ENCODE data around the gene KLHL30.
"Not testable (repeated sequence)": the region's sequence is repeated elsewhere in the genome, so short reads cannot be mapped to it uniquely, and the experiment has no call there.

Gene KLHL30

DNA sequence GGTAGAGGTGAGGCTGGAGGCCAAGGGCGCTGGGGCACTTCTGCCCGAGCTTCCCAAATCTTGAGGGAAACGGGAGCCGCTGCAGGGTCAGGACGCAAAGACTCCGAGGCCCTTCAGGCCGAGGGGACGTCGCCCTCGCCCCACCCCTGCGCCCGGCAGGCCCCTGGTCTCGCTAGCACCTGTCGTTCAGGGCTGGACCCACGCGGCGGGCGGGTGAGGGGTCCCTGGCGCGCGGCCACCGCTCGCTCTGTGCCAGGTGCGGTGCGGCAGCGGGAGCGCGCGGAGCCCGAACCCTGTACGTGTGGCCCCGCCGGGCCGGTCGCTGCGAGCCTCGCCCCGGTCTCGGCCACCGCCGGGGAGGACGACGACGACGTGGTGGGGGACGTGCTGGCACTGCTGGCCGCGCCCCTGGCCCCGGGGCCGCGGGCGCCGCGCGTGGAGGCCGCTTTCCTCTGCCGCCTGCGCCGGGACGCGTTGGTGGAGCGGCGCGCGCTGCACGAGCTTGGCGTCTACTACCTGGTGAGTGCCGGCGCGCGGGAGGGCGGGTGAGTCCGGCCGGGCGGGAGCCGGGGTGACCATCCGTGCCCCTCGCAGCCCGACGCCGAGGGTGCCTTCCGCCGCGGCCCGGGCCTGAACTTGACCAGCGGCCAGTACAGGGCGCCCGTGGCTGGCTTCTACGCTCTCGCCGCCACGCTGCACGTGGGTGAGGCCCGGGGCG lies 25.2 kb downstream of the KLHL30 start:
- DNase-seq = no peak

DNA sequence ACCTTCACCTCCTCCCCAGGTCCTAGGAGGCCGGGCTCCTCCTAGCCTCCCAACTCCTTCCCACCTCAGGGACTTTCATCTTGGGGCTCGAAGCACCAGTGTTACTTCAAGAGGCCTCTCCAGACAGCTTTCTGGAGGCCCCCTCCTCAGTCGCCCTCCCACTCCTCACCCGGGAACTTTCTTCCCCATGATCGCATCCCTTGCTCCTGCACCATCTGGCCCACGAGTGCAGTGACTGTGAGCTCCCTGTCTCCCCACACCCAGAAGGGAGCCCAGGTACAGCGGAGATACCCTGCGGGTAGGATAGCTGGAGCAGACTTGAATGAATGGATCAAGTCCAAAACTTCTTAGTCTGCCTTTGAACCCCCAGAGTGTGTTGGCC lies 26.4 kb downstream of the KLHL30 start:
- DNase-seq = no peak

DNA sequence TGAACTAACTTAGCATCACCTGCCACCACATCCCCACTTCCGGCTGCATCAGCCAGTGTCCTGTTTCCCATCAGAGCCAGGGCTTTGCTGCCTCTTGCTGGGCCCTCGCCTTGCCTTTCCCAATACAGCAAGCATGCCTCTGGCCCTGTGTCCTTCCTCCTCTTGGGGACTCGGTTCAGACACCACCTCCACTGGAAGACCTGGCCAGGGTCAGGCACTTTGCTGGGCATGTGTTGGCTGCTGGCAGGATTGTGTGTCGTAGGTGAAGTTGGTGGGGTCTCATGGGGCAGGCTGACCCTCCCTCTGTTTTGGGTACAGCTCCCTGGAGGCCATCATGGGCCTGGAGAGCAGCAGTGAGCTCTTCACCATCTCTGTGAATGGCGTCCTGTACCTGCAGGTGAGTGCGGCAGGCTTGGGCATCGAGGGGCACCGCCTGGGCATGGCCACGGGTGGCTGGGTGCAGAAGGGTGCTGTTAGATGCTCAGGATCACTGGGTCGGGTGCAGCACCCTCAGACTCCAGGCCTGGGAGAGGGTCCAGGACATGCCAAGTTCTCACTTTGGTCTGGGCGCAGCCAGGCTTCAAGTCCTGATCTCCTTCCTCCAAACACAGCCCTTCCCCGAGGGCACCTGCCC lies 26.9 kb downstream of the KLHL30 start:
- DNase-seq = no peak

- DNase-seq = no peak
These were observed 28.2 kb downstream of the KLHL30 start for GRCh38 chr2:238166391-238167343.

DNA sequence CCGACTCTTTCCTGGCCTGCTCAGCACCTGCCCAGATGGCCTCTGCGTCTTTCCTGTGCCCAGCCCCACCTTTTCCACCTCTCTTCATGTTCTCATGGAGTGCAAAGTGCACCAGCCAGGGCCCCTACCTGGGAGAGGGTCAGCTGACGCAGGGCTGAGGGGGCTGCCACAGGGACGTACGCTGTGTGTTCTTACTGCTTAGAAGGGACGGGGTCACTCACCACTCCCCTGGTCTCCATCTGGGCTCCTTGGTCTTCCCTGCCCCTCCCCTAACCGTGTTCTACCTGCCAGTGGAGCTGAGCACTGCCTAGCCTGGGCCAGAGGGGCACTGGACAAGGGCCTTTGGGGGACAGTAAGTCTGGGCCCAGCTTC lies 28.9 kb downstream of the KLHL30 start:
- DNase-seq = no peak

DNA sequence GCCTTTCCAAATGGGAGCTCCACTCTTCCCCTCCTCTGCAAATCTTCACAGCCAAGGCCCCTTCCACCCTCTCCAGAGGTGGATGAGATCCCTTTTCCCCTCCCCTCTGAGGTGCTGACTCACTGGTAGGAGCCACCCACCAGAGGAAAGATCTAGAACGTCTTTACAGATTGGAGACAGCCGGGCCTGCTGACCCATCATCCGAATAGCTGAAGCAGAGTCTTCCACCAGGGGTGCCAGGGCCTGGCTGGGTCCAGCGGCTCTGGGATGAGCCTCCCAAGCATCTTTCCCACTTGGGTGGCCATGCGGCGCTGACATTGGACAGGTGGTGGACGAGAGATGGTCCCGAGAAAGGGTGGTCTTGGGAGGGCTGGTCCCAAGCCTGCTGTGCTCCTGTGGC lies 29.3 kb downstream of the KLHL30 start:
- DNase-seq = no peak

DNA sequence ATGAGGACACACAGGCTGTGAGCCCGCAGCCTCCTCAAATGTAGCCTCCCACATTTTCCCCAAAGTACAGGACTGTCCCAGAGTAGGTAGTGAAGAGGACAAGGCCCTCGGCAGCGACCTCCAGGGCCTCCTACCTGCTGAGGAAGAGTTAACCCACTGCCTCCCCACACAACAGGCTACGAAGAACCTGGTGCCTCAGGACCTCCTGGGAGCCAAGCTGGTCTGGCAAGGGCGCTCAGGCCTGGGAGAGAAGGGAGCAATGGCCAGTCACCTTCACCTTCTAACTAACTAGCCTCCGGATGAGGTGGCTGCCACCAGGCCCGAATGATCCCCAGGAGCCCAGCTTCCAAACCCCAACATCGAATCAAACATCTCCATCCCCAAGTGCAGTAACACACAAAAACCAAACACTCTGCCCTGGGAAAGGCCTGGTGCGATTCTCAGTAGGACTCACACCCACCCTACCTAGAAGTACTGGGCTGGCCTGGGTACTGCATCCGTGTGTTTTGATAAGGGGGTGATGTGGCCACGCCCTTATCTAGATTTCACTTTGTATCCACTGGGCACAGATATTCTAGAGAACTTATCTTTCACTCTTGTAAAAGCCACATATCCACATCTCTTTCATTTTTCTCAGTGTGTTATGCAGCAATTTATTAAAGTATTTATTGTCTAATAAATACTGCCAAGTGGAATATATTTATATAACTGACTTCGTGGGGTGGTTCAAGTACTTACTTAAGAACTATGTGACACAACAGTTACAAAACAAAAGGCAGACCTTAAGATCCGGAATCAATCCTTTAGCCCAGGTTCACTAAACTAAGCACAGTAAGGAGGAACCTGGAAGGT lies 30.0 kb downstream of the KLHL30 start:
- DNase-seq = no peak

GRCh38 chr2:238169048-238169707 lies 30.7 kb downstream of the KLHL30 start:
- no peak for DNase-seq

- no peak for DNase-seq
These were observed 31.3 kb downstream of the KLHL30 start for GRCh38 chr2:238169708-238170251.

DNA sequence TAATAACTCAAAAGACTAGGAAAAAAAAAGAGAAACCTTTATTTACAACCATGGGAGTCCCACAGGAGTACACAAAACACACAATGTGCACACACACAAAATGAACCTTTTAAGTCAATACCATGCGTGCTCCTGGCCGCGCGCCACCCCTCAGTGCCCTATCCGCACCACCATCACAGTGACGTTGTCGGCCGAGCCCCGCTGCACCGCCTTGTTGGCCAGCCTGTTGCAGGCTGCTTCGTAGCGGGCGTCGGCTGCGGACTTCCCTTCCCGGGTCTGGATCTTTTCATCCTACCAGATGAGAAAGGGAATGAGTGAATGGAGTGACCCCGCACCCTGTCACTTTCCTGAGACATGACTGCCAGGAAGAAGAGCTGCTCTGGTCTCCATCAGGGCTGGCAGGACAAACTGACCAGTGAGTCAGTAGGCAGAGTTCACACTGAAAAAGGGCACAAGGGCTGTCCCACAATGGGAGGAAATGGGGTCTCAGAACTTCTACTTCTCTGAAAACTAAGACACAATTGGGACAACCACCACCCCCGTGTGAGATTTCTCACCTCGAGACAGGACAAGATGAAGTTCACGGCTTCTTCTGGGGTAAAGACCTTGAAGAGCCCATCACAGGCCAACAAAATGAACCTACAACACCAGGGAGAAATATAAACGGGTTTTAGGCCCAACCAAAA lies 32.1 kb downstream of the KLHL30 start:
- no peak for DNase-seq

GRCh38 chr2:238171072-238171431 lies 32.6 kb downstream of the KLHL30 start:
- DNase-seq = not testable (repeated sequence)

DNA sequence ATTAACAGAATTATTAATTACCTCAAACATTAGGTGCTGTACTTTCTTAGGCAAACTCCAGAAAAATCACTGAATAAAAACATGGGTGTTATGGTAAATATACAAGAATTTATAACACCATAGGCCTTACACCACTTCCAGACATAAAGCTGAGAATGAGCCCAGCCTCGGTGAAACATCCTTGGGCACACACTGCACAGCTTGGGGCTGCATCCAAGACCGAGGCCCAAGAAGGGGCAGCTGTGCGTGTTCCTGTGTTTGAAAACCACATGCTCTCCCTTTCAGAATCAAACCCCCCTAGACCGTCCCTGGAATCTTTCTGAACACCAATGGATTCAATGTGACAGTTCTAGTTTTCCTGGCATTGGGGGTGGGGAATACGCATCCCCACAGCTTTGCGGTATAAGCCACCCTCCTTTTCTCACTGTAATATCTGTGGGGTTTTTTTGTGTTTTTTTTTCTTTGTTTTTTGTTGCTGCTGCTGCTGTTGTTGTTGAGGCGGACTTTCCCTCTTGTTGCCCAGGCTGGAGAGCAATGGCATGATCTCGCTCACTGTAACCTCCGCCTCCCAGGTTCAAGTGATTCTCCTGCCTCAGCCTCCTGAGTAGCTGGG lies 33.2 kb downstream of the KLHL30 start:
- DNase-seq = no peak

DNA sequence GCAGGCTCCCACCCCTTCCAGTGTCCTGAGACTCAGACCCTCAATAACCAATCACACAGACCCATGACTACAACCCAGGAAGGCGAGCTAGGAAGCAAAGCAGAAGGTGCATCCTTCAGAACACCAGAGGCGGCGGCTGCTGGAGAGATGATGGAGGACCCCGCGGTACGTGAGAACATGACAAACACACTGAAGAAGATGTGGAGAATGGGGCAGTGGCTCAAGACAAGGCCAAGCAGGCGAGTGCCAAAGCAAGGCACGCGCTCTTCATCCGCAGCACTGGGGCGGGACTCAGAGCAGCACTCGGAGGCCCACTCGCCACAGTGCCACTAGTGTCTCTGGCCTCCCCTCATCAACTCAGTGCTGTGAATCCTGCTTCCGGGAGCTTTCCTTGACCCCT lies 34.0 kb downstream of the KLHL30 start:
- no peak for DNase-seq

- DNase-seq = no peak
These were observed 35.2 kb downstream of the KLHL30 start for GRCh38 chr2:238173692-238174091.

GRCh38 chr2:238174291-238174690 lies 35.8 kb downstream of the KLHL30 start:
- DNase-seq = no peak

GRCh38 chr2:238174701-238175100 lies 36.2 kb downstream of the KLHL30 start:
- no peak for DNase-seq

- no peak for DNase-seq
These were observed 38.1 kb downstream of the KLHL30 start for GRCh38 chr2:238176613-238177012.

DNA sequence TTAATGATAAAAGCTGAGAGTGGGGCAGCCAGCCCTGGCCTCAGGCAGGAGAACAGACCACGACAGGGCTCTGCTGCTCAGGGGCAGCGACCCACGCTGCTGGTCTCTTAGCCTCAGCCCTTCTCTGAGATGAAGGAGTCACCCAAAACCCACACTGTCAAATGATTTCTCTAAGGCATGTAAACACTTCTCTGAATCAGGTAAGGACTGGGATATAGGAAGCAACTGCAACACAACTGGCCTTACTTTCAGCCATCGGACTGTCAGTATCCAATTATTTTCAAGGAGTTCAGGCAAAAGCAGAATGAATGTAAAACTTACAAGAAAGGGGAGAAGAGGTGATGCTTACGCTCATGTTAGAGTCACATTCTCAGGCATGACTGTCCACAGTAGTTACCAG lies 42.1 kb downstream of the KLHL30 start:
- no peak for DNase-seq

DNA sequence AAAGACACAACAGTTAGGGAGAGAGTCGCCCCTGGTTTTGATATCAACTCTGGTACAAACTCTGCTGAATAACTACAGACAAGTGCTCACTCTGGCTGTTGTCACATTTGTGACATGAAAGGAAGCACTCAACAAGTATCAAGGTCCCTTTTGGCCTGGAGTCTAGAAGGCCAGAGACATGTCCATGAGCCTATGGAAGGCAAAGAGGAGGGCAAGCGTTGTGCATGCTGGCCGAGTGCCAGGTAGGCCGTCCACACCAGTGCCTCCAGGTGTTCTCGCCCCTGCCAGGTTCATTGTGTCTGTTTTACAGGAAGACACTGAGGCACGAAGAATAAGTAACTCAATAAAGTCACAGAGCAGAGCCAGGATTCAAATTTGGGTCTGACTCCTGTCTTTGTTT lies 43.9 kb downstream of the KLHL30 start:
- no peak for DNase-seq

DNA sequence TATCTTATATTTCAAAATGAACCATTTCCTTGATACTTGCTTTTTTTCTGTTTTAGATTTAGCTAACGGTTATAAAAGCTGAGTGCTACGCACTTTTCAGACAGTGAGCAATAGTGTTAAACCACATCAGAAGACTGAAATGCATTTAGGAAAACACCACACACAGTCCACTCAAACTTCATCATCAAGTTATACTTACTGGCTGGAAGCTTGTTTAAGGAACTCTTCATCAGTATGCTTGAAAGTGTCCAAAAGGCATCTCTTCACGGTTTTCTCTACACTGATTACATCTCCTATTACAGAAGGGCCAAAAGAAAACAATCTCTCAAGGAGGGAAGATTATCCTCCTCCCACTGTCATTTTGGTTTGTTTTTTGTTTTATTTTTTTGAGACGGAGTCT lies 45.4 kb downstream of the KLHL30 start:
- no peak for DNase-seq
